GM18861 (cell line): ENCODE results near the gene GP5.

Experiments used
- ATAC-seq: cut with Tn5 transposase; IDR thresholded peaks from one replicate; pipeline ENCODE4 v1.9.1; 2021; ENCODE audit not compliant: unreplicated experiment

GP5 gene

DNA sequence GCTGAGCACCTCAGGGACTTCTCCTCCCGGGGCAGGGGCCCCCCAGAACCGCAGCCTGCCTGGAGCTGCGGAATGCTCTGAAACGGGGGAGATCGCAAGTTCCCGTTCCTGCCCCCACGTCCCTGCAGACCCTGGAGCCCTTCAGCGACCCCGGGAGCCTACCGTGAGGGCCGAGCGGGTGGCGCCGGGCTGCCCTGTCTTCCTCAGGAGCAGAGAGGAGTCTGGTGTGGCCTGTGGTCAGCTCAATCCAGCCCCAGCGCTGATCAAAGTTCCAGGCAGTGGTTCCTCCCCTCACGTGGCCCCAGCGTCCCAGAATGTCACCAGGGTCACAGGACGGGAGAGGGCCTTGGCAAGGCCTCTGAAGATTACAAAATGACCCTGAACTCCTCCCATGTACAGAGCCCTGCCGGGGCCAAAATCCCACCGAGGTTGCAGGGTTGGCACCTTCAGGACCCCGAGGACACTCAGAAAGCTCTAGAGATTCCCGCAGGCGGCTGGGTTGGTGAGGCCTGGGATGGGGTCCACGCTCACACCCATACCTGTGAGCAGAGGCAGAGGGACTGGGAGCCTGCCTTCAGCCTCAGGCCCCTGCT lies 47.9 kb downstream of the GP5 start, which contains the start of gene CPN2:
Gene CPN2, minus strand, starts transcription at position 249 of the 593 bp plus-strand sequence. CDS start 8,626 bp downstream, outside the sequence.
- no peak for ATAC-seq

DNA sequence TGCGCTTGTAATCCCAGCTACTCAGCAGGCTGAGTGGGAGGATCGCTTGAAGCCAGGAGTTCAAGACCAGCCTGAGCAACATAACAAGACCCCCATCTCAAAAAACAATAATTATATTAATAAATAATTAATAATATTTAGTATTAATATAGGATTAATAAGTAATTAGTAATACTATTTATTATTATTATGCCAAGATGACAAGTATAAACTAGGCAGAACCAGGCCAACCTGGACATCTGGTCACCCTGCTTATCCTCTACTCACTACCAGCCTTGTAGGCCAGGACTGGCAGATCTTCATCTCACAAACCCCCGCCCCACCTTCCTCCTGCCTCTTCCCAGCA lies 48.4 kb downstream of the GP5 start:
- no peak for ATAC-seq

DNA sequence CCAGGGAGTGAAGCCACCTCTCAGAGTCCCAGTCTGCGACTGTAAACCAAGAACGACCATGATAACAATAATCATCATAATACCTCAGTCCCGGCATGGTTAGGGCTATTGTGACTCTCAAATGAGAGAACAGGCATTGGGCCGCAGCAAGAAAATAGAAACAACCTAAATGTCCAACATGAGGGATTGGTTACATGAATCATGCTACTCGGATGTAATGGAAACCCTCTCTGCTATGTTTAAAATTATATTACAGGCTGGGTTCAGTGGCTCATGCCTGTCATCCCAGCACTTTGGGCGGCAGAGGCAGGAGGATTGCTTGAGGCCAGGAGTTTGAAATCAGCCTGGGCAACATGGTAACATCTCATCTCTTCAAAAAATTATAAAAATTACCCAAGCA lies 50.7 kb downstream of the GP5 start:
- no peak for ATAC-seq

DNA sequence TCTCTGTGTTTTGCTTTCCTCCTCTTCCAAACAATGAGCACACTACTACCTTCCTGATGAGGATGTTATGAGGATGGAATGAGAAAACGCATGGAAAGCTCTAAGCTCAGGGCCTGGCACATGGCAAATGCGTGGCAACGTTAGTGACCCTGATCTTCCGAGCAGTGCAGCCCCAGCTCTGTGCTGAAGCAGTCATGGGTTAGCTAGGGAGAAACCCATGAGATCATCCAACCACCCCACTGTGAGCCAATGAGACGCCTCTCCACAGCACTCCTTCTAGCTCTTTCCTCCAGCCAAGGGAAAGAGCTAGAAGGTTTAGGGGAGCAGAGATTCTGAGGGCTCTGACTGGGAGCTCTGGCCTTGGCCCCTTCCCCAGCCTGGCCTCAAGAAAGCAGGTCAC lies 52.4 kb downstream of the GP5 start:
- ATAC-seq: no peak

DNA sequence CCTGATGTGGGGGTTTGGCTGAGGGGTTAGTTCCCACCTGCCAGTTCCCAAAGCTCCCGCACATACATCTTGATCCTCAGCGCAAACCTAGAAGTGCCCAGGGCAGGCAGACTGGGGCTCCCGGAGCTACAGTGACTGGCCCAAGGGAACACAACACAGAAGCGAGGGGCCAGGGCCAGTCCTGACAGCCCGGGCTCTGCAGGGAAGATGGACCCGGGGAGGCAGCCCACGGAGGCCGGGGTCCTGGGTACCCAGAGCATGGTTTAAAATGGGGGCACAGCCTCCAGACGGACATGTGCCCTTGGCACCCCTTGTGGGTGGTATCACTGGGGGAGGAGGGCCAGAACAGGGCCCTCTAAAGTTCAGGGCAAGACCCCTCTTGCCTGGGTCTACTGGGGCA lies 53.0 kb downstream of the GP5 start:
- ATAC-seq: no peak
